ENCODE measurements around the gene ZNF658.
"Not testable (repeated sequence)": the region's sequence is repeated elsewhere in the genome, so short reads cannot be mapped to it uniquely, and the experiment has no call there.

ZNF658 gene

DNA sequence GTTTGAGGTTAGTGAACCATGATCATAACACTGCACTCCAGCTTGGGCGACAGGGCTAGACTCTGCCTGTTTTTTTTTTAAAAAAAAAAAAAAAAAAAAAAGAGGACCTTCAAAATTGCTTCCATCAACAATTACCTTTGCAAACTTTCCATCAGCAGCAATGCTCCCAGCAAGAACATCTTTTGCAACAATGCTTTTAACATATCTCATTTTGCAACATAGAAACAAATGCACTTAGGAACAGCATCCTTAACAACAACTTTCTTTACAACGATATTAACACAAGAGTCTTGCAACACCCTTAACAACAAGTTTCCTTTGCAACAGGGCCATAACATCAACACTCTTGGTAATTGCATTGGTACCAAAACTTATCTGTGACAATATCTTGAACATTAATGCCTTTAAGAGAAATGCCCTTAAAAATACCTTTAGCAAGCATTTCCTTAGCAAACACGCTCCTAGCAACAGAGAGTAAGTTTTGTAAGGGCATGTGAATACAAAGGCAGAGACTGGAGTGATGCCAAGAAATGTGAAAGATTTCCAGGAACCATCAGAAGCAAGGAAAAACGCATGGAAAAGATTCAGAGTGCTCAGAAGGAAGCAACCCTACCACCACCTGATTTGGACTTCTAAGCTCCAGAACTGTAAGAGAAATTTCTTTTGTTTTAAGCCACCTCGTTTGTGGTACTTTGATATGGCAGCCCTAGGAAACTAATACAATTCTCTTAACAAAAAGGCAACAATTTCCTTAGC, 42.1 kb downstream of the ZNF658 start:
- not testable (repeated sequence) for H3K27me3 Mint-ChIP-seq; DNase-seq; H3K4me1 Mint-ChIP-seq (ENCODE audit: low read depth in 2 of 2); H3K27ac Mint-ChIP-seq; H3K4me3 Mint-ChIP-seq; H3K9me3 Mint-ChIP-seq; H3K36me3 Mint-ChIP-seq (ENCODE audit: insufficient read depth); ATAC-seq (replicated peaks)

- ATAC-seq (replicated peaks); H3K27me3 Mint-ChIP-seq; H3K4me1 Mint-ChIP-seq (ENCODE audit: low read depth in 2 of 2); H3K9me3 Mint-ChIP-seq; H3K4me3 Mint-ChIP-seq; DNase-seq; H3K36me3 Mint-ChIP-seq (ENCODE audit: insufficient read depth); H3K27ac Mint-ChIP-seq: not testable (repeated sequence)
These were observed 52.1 kb downstream of the ZNF658 start for GRCh38 chr9:66952576-66952975.

All from effector memory CD8-positive, alpha-beta T cell (primary cell).